HG03039 (cell line): Measurements from ENCODE around the gene KMT2E.
"Not testable (repeated sequence)": the region's sequence is repeated elsewhere in the genome, so short reads cannot be mapped to it uniquely, and the experiment has no call there.

Source experiments
- ATAC-seq: cut with Tn5 transposase; IDR thresholded peaks from one replicate; pipeline ENCODE4 v1.9.1; 2021; ENCODE audit warnings: mild to moderate bottlenecking, moderate library complexity; ENCODE audit not compliant: unreplicated experiment

The KMT2E gene, protein sequence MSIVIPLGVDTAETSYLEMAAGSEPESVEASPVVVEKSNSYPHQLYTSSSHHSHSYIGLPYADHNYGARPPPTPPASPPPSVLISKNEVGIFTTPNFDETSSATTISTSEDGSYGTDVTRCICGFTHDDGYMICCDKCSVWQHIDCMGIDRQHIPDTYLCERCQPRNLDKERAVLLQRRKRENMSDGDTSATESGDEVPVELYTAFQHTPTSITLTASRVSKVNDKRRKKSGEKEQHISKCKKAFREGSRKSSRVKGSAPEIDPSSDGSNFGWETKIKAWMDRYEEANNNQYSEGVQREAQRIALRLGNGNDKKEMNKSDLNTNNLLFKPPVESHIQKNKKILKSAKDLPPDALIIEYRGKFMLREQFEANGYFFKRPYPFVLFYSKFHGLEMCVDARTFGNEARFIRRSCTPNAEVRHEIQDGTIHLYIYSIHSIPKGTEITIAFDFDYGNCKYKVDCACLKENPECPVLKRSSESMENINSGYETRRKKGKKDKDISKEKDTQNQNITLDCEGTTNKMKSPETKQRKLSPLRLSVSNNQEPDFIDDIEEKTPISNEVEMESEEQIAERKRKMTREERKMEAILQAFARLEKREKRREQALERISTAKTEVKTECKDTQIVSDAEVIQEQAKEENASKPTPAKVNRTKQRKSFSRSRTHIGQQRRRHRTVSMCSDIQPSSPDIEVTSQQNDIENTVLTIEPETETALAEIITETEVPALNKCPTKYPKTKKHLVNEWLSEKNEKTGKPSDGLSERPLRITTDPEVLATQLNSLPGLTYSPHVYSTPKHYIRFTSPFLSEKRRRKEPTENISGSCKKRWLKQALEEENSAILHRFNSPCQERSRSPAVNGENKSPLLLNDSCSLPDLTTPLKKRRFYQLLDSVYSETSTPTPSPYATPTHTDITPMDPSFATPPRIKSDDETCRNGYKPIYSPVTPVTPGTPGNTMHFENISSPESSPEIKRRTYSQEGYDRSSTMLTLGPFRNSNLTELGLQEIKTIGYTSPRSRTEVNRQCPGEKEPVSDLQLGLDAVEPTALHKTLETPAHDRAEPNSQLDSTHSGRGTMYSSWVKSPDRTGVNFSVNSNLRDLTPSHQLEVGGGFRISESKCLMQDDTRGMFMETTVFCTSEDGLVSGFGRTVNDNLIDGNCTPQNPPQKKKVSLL (N-terminal part only)

DNA sequence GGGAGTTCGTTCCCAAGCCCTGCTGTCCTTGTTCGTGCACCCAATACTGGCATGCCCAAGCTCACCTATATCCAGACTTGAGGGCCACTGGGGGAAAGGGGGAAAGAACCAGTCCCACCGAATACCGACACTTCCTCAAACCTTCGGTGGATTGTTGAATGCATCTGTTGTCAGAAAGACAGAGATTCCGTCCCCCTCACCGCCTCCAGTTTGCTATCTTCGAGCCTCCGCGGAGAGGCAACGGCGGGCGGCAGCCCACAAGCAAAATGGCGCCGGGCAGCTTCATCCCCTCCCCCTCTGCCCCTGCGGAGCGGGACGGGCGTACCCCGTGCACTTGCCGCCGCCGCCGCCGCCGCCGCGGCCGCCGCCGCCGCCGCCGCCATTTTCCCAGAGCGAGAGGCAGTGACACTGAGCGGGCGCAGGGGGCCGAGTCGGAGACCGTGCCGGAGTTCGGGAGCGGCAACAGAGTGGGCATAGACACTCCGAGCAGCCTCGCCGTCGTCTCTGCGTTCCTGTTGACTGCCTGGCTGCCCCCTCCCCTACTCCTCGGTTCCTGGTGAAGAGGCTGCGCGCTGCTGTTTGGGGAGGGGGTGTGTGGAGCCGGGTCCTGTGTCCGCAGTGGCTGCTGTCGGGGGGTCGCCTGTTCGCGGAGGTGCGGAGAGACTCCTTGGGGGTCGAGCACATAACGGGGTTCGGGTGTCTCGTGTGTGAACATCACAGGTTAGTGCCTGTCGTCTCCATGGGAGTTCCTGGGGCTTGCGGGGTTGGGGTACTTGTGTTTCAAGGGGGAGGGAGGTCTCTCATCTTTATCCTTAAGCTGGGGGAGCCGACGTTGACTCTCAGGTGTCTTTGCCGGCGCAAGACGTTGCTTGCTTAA lies at the start of gene KMT2E:
Gene KMT2E (plus strand): TSS at position 390 of the 877 bp plus-strand sequence. CDS start 26,748 bp downstream, outside the sequence.
- peak; percentile 24 for ATAC-seq

DNA sequence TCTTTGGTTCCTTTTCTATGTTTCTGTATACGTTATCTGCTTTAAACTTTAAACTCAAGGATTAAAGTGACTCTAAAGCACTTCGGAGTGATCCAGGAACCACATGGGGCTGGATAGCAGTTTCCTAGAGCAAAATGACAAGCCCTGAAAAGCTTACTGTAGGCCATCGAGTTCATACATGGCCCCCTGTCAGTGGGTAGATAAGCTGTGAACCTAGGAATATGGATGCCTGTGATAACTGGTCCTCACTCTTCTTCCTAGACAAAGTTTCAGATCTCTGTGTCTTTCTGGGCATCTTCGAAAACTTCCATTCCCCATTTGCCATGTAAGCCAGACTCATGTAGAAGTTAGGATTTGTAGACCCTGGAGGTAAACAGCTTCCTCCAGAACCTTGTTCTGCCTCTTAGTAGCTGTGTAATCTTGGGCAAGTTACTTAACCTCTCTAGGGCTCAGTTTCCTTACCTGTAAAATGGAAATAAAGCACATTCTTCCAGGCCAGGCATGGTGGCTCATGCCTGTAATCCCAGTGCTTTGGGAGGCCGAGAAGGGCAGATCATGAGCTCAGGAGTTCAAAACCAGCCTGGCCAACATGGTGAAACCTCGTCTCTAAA lies 49.3 kb upstream of the KMT2E start:
- no peak for ATAC-seq

DNA sequence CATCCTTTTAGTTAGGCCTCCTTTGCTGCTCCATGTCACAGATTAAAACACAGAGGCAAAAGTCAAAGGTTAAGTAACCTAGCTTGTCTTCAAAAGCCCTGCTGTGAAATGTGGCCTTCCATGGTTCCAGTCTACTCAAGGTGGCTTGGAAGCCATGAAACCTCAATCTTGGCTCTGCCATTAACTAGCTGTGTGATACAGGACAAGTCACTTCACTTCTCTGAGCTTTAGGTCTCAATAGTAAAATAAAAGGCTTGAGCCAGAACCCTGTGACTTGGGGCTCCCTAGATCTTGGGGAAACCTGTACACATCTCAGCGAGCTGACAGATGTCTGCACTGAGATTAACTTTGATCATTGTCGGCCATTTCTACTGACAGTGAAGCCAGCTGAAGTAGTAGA lies 48.0 kb upstream of the KMT2E start:
- ATAC-seq = no peak

DNA sequence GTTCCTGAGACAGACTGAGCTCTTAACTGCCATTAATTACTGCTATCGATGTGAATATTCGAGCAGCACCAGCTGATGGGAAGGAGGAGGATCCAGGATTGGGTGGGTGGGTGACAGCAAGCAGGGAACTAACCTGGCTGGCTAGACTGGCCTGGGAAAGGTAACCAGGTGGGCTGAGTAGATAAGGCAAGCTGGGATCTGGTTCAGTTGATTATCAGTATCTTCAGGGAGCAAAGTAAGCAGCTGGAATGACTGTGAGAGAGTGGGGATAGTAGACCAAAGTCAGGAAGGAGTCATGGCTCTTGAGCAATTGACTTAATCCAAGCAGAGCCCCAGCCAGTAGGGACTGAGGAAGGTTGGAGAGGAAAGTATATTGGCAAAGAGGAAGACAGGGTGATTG lies 46.9 kb upstream of the KMT2E start:
- no peak for ATAC-seq

DNA sequence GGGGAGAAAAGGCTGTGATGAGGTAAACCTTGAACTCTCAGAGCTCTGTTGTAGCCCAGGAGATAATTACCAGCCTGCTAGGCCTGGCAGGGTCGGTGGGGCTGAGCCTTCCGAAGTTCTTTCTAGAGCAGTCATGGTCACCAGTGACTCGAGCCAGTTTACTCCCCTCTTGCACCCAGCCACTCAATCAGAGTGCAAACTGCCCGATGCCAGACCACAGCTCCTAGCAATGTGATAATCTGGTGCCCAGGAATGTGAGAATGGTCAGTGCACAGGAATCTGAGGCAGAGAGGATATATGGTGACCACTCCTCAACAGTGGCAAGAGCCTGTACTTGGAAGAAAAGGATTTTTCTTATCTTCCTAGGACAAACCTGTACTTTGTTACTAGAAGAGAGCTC lies 46.4 kb upstream of the KMT2E start:
- ATAC-seq = no peak

DNA sequence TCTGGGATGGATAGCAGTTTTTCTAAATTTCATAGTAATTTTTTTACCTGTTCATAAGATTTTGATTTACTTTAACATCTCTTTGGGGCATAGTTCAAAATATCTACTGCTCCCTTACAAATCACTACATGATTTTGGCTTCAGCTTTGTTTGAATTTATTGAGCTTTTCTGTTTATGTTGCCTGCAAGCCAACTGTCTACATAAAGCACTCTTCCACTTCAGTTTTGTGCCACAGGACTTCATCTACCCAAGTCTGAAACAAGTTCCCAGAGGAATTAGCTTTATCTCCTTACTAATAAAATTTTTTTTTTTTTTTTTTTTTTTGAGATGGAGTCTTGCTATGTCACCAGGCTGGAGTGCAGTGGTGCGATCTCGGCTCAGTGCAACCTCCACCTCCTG lies 45.4 kb upstream of the KMT2E start:
- ATAC-seq = no peak

DNA sequence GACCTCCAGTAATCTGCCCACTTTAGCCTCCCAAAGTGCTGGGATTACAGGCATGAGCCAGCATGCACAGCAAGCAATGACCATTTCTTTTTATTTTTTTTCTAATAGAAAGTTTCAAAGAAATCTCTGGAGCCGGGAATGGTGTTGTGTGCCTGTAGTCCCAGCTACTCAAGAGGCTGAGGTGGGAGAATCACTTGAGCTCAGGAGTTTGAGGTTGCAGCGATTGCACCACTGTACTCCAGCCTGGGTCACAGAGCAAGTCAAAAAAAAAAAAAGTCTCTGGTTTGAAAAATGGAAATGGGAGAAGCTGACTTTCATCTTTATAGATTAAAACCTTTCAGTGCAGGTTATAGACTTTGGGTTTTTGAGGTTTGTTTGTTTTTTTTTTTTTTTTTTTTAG lies 44.8 kb upstream of the KMT2E start:
- ATAC-seq = no peak

DNA sequence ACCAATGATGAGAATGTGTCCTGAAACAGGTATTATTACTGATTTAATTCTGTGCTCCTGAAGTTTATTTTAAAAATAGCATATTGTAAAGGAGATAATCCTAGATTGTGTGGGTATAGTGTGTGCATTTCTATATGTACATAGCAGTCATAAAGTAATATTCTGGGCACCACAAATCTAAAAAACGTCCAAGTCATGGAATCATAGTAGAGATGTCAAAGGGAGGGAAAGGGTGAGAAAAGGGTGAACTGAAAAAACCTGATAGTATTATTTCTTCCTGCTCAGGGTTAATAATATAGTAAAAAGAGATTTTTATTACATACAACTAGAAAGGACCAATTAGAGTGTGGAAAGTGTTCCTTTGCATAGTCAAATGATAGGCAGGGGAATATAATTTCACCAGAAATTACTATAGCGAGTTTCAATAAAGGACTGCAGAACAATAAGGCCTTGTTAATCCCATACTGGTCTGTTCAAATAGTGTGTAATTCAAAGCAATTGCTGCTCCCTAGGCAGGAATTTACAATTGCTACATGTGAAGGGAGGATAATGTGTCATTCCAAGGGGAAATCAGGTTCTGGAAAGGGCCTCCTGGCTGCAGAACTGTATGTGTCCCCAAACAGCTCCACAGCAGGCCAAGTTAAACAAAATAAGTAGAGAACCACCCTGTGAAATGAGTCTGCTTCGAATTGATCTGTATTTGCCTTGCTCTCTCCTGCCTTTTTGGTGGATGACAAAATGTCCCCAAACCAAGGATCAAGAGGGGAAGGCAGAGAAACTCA lies 42.5 kb upstream of the KMT2E start:
- no peak for ATAC-seq

DNA sequence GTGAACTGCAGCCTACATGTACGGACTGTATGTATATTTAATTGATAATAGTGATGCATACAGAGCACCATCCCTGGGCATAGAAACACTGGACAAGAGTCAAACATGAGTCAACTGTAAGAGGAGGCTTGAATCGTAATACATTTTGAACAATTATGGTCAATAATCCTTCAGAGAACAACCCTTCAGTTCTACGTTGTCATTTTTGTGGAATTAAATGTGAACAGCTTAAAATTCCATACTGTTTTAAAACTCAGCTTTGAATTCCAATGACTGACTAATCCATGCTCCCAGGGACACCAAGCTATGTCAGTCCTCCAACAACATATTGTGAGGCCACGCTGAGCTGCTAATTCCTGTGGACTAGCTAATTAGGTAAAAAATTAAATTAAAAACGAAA lies 41.5 kb upstream of the KMT2E start:
- no peak for ATAC-seq

DNA sequence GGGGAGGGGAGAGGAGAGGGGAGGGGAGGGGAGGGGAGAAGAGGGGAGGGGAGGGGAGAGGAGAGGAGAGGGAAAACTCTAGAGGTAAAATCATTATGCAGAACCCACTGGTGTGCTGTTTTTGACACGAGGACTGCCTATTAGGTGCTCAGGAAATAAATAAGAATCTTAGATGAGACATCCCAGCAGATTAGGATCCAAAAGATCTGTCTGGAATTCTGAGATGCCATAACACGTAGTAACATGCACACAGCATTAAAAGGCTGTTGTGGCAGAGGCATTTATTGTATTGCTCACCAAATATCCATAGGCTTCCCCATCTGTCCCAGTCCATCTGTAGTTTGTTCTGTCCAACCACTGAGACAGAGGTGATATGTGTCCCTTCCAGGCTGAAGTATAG lies 40.8 kb upstream of the KMT2E start:
- ATAC-seq = no peak

DNA sequence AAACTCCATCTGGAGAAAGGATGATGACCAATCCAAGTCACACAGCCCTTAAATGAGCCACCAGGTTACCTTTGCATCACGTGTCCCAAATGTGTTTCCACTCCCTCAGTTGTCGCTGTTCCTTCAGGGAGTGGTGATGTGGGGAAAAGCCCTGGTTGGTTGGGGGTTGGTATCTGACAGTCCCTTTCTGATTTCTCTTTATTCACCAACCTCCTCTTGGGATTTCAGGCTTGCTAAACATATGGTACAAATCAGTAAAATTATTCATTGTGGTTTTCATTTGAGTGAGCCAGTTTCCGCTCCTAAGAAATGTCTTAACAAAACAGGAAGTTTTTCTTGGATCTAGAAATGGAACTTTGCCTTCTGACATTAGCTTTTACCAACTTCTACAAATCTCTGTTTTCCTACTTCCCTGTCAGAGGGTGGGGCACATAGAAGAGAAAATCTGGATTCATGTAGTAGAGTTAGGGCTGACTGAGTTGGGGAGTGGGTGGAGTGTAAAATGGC lies 40.0 kb upstream of the KMT2E start:
- no peak for ATAC-seq

DNA sequence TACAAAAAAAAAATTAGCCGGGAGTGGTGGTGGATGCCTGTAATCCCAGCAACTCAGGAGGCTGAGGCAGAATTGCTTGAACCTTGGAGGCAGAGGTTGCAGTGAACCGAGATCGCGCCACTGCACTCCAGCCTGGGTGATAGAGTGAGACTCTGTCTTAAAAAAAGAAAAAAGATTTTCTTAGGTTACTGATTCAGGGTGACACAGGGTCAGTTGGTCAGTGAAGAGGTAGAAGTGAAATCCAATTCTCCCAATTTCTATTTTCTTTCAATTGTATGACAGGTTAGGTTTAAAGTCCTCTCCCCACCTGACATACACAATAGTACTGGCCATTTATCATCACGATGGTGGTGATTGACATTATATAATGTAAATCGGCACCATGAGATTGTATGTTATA lies 38.5 kb upstream of the KMT2E start:
- not testable (repeated sequence) for ATAC-seq

DNA sequence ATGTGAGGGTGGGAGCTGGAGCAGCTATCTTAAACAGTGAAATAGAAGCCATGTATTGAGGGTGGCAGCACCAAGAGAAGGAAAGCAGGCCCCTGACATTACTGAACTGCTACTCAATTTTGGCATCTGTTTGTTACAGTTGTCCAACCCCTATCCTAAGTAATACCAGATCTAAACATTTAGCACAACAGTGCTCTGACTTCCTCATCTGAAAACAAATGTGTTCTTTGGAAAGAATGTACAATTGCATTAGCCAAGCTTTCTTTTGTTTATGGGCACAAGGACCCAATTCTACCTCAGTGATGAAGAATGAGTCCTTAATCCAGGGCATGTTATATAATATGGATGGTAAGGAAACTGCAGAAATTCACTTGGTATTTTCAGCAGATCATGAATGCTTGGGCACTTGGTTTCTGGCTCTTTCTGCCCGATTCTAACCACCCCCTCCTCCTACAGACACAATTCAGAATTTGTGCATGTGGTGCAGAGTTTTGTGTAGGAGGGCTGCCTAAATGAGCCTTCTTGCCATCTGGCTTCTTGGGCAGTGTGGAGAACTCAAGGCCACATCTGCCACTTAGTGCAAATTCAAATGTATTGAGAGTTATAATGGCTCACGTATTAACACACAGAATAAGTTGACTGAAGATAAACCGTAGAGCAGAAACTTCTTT lies 36.9 kb upstream of the KMT2E start:
- ATAC-seq = no peak

DNA sequence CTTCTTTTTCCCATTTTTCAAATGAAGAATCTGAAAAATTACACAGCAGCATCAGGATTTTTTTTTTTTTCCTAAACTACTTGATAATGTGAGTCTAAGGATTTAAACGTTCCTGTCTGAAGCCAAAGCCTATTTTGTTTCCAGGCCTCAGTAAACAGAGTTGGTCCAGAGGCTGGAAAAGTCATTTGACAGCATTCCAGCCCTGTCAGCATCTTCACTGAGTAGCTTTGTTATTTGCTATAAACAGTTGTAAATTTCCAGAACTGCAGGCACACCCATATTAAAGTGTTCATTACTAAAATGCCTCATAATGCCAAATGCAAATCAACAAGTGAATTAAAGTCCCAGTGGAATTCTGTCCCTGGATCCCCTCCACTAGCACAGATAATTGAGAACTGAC lies 35.5 kb upstream of the KMT2E start:
- ATAC-seq = no peak

DNA sequence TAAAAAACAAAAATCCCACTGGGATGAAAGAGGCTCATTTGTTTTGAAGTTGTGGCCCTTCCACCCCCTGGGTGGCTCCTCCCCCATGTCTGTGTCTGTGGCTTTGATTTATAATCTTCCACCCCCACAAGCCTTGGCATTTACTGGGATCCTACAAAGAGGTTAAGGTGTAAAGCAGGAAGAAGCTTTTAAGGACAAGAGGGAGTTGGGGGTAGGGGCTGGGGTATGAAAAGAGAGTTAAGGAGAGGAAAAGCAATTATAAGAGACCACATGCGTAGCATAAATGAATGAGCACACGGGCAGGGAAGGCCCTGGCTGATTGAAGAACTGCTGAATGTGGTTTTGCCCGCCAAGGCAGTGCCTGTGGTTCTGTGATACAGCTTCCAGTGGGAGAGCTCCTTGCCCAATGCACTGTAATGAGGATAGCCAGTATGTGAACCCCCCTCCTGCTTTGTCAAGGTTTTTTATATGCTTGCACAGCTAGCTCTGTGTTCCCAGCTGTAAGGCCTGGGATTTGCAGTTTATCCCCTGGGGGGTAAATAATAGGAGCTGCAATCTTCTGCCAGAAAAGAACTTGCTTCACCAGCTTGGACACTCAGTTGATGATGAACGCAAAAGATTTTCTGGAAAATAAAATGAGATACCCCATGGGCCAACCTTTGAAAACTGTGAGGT lies 34.7 kb upstream of the KMT2E start:
- ATAC-seq = no peak

DNA sequence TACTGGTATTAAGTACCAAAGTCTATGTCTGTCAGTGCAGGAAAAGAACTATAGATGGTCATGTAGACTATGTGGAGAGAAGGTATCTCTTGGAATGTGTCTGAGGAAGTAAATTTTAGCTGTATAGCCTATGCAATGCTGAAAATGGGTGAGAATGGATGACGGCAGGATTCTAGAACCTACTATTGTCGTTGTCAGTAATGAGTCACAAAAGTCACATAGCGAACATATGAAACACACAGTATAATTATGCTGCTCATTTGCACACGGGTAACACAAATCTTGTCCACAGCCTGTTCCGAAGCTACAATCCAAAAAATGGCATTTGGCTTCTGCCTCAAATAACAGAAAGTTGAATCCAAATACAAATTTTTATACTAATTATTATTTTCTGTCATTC lies 33.6 kb upstream of the KMT2E start:
- ATAC-seq = no peak

DNA sequence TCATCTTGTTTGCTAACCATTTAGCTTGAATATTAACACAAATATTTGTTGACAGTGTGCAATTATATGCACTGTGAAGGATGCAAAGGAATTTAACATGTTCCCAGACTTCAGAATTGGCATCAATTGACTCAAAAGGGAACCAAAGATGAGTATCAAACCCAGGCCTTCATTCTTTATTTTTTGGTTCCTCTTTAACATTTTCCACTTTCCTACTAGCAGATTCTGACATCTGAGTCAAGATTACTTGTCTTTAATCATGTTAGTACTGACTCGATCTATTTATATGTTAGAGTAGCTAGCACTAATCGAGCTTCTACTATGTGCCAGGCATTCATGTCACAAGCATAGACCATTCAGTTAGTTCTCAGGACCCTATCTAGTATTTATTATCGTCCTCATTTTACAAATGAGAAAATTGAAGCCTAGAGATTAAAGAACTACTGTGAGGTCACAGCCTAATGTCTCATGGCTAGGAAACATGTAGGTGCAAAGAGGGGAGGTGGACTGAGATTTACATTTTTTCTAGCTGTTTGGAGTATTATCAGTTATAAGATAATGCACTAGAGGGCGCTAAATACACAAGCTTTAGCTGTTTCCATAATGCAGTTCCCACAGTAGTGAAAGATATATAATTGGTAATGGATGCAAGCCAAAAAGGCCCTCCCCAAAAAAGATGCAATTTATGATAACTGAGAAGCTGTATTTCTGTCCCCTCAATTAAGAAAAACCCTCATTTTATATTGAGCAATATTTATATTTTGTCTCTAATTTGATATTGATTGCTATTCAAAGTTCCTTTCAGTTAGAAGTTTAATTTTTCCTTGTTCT lies 32.9 kb upstream of the KMT2E start:
- ATAC-seq = no peak
